NCI-H146 (cell line): ENCODE measurements around the gene PKP4.
"Not testable (repeated sequence)": the region's sequence is repeated elsewhere in the genome, so short reads cannot be mapped to it uniquely, and the experiment has no call there.

Experiments
- DNase-seq: peaks from one replicate; lab custom pipeline; 2025; lab: John Stamatoyannopoulos, UW

Gene PKP4

DNA sequence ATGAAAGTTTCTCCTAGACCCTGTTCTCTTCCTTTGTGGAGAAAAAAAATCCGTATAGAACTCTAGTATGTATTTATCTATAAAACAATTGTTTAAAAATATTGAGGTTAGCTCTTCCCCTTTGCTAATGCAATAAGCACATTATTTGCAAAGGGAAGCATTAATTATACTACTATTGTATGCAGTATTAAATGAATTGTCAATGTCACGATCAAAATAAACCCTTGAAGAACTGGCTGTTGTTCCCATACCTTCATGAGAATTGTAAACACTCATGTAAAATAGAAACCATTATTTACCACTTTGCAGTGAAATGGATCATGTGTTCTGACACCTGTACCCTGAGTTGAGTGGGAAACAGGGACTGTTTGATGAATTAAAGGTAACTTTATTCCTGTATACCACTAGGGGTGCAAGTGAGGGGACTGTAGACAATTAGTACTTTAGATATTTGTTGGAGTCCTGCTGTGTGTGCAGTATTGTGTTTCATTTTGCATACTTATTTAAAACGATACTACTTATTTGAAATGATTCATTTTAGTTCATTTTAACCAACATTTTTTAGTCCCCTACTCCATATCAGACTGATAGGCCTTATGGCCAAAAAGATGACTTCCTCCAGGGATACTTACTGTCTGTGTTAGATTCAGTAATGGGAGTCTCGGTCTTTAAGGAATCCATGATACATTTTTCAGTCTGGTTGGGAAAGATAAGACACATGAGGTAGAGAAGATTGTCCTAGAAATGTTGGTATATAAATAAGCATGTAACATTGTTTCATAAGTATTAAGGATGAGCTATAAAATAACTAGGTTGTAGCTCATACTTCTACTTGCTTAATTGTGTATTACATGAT, 7.9 kb downstream of the PKP4 start:
- DNase-seq = peak; percentile 32

DNA sequence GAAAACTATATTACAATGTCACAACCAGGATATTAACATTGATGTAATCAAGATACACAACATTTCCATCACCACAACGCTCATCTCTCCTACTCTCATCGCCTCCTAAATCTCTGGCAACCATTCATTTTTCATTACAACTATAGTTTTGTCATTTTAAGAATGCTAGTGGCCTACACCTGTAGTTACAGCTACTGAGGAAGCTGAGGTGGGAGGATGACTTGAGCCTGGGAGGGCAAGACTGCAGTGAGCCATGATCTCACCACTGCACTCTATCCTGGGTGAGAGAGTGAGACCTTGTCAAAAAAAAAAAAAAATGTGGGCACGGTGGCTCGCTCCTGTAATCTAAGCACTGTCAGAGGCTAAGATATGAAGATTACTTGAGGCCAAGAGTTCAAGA, 10.5 kb downstream of the PKP4 start:
- DNase-seq = no peak

DNA sequence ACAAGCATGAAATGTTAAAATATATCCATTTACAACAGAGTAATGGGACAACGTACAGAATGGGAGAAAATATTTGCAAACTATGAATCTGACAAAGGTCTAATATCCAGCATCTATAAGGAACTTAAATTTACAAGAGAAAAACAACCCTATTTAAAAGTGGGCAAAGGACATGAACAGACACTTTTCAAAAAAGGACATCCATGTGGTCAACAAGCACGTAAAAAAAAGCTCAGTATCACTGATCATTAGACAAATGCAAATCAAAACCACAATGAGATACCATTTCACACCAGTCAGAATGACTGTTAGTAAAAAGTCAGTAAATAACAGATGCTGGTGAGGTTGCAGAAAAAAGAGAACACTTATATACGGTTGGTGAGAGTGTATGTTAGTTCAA, 16.1 kb downstream of the PKP4 start:
- not testable (repeated sequence) for DNase-seq

DNA sequence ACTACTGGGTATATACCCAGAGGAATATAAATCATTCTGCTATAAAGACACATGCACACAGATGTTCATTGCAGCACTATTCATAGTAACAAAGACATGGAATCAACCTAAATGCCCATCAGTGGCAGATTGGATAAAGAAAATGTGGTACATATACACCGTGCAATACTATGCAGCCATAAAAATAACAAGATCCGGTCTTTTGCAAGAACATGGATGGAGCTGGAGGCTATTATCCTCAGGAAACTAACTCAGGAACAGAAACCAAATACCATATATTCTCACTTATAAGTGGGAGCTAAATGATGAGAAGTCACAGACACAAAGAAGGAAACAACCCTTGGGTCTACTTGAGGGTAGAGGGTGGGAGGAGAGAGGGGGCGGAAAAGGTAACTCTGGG, 16.5 kb downstream of the PKP4 start:
- not testable (repeated sequence) for DNase-seq

DNA sequence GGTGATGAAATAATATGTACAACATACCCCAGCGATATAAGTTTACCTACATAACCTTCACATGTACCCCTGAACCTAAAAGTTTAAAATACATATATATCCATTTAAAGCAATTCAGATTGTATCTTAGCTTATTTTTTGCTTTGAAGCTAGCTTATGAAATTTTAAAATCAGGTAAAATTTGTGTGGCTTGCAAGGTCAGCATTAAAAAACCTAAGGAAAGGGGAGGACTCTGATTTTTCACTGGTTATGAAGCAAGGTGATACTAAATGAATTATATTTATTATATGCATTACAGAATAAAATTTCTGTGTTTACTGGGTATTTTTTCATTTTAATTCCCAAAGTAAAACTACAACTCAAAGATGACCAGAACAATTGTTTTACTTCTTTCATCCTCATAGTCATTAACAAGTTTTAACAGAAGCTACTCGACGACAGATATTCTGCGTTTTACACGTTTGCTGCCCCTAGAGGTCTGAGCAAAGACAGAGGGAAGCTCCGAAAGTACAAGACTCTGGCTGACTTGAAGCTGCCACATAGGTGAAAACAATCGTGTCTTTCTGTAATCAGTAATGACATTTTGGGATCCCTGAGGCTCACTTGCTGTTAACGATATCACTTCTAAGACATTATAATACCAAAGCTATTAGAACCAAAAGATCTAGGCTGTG, 17.1 kb downstream of the PKP4 start:
- no peak for DNase-seq

DNA sequence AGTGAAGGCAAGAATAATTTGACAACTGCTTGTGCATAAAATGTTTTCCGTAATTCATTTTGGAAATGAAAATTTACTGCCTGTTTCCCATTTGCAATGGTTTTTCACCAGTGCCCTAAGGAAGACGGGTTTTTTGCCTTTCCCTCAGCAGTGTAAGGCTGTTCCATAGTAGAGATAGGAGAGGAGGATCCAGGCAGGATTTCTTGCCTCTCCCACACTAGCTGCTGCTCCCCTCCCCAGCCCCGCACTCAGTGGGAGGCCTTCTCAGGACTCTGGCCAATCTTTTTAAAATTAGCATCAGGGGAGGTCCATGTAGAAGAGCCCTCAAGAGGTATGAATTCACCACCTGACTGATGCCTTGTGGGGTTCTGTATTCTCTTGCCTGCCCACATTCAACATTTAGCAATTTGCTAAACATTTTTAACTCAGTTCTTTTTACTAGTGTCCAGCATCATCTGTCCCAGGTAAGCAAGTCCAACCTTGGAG, 17.8 kb downstream of the PKP4 start:
- not testable (repeated sequence) for DNase-seq

DNA sequence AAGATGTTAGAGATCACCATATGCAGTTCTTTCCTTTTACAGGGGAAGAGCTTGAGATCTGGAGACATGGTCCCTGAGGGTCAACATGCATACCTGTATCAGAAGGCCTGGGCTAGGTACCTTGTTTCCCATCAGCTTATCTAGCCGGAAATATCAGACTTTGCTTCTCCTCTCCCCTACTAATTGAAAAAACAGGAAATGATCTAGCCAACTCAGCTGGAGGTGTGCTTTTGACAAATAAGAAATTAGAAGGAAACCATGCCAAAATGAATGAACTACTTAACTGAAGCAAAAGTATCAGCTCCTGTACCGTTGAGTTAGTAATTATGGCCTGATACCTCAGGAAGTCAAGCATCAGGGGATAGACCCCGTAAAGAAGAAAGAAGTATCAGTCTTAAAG, 20.4 kb downstream of the PKP4 start:
- DNase-seq = peak; percentile 8

DNA sequence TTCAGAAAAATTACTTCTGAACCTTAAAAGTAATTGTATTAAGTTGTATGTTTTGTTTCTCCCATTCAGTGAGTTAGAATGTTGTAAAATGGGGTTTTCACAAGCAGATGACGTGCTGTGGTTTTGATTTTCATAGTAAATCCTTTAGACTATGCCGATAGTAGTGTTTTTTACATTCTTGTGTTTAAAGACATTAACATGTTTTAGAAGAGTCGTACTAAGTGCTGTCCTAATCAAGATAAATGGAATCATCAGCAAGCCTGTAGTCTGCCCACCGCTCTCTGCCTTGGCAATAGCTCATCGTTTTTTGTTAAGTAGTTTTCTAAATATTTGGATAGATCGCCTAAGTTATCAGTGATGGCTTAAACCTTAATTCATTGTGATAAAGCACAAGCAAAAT, 21.5 kb downstream of the PKP4 start:
- no peak for DNase-seq

DNA sequence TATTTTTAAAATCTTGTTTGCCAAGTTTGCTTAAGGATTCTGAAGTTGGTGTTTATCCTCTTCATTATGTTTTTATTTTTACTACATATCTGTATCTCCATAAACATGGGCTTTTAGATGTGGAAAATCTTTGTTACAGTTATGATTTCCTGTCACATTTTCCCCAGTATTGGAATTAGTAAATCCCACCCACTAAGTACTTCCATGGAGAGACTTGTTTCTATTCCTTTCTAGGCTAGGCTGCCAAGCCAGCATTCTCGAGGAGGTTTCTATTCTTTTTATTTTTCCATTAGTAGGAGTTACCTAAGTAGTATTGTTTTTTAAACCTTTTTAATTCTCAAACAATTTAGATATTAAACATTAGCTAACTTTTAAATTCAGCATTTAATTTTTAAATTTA, 22.1 kb downstream of the PKP4 start:
- DNase-seq = no peak

DNA sequence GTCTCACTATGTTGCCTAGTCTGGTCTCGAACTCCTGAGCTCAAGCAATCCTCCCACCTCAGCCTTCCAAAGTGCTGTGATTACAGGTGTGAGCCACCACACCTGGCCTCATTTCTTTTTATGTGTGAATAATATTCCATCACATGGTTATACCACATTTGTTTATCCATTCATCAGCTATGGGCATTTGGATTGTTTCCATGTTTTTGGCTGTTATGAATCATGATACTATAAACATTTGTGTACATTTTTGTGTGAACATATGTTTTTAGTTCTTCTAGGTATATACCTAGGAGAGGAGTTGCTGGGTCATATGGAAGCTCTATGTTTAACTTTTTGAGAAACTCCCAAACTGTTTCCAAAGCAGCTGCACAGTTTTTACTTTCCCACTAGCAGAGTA, 24.4 kb downstream of the PKP4 start:
- no peak for DNase-seq

DNA sequence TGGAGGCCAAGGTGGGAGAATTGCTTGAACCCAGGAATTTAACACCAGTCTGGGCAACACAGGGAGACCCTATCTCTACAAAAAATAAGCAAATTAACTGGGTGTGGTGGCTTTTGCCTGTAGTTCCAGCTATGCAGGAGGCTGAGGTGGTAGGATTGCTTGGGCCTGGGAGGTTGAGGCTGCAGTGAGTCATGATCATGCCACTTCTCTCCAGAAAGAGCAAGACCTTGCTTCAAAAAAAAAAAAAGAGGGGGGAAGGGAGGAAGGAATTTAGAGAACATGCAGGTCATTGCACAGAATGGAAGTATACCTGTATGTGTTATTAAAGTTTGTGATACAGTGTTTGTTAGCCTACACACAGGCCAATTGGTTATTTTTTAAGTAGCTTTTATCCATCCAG, 25.8 kb downstream of the PKP4 start:
- DNase-seq = no peak

DNA sequence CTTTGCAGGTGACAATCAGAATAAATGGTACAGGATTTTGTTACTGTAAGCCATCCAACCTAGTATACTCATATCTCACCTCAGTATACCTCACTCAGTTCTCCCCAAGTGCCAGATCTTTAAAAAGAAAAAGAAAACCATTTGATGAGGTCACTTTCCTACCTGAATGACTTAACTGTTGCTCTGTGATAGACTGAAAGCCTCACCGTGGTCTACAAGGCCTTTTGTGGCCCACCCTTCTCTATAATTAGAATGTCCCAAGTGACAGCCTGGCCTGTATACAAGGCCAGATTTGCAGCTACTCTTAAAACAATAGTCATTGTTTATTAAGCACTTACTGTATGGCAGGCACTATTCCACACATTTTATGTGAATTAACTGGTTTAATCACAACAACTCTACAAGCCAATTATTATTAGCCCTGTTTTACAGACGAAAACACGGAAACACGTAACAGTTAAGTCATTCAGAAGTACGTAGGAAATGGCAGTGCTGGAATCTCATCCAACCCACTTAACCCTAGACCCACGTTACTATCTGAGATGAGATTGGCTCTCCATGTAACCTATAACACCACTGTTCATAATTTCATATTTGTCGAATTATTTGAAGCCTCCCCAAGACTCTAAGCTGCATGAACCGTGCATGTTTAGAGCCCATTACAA, 28.3 kb downstream of the PKP4 start:
- DNase-seq = no peak

DNA sequence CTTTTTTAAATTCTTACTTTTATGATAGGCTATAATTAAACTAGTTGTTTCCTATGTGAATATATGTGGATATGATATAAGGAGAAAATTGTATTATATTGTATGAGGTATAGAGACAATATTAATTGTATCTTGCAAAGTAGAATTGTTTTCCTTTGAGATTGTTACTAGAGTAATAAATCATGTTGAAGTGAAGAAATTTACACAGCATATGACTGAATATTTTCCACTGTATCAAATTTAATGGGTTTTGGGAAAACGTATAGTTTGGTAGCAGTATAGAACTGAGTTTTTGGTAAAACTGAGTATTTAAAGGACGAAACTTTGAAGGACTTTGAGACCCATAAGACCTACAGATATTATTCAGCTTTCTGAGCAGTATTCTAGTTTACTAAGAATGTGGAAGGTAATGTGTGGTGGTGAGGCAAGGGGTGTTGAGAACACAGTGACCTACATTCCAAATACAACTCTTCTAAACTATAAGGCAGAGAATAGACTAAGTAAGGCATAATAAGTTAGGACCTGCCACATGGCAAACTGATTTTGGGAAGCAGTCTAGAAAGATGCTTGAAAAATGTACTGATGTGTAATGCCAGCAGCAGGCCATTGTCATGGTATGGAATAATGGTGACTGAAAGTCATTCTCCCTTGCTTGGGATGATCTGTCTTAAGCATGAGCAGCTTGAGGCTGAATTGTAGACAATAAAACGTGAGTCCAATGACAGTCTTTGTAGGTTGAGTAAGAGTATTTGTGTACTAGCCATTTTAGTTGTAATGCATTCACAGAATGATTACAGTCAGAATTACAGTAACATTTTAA, 29.6 kb downstream of the PKP4 start:
- no peak for DNase-seq

DNA sequence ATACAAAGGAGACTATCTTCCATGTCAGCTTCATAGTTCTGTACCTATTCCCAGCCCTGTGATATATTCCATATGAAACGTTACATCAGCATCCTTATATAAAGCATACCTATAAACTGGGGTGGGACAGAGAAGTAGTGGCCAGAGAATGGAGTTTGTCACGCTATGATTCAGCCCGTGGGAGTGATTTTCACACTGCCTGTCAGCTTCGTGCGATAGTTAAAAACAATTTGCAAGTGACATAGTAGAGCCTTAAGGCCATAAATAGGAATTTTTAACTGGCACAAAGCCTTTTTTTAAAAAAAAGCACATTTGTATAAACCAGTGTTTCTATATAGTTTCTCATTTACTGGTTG, 30.2 kb downstream of the PKP4 start:
- no peak for DNase-seq

DNA sequence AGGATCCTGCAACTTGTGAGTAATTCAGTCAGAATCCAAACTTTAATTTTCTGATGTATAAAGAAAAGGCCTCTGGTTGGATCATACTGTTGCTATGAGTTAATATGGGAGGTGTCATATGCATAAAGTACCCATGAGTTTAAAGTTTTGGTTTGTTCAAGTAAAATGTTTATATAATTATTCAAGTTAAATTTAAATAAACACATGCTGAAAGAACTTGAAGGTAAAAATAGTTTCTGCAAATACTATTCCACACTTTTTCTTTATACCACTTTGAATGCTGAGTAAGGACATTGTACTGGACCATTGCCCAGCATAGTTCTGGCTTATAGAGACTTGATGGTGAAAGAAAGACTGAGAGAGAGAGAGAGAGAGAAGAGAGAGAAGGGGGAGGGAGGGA, 30.7 kb downstream of the PKP4 start:
- no peak for DNase-seq

DNA sequence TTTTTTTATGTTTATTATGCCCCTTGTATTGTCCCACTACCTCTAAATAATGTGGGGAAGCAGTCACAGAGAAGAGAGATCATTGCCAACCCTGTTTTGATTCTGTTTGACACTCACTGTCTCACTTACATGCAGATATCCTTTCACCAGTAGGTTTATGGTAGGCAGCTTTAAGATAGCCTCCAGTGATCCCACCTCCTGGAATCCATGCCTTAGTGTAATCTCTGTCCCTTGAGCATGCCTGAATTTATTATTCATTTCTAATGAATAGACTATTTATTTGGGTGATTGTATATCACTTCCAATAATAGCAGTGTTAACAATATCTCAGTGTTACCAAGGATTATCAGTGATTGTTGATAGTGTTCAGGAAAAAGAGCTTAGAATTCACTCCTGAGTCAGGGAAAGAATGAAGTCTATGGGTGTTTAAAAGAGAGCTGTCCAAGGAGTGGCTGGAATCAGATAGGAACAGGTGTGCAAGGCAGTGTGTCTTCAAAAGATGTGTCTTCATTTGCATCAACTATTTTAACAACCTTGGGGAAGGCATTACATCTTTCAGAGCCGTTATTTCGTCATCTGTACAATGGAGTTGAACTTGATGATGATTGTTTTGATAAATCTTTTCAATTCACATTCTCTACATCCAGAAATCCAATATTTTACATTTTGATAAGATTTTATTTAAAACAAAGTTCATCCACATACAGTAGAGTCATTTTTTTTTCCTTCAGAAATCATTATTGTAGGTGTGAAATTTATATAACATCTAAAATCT, 31.9 kb downstream of the PKP4 start:
- DNase-seq = no peak

DNA sequence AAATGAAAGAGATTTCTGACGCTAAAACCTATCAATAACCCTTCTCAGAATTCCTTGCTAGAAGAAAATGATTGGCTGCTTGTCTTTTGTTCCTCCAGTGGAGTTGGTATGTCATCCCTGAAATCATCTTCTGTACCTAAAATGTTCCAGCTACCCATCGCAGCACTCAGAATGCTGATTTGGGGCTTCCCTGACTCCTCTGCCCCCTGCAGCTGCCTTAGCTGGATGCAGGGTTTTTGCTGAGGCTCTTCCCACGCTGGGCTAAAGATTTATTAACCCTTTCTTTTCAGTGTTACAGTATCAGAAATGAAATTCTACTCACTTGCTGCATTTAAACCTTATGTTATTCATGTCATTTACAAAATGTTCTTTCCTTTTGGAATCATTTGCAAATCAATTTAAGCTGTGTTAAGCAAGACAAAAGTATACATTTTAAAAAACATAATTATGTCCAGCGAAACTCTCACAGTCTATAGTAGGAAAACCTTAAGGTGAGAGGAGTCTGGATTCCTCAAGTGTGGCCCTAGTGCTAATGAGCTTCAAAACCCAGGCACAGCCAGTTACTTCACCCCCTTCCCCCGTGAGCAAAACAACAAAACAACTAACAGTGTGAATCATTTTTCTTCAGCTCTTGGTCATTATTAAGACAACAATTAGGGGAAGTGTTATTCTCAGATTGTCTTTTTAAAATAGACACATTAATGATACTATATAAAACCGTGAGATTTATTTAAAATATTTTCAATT, 32.8 kb downstream of the PKP4 start:
- DNase-seq = no peak

DNA sequence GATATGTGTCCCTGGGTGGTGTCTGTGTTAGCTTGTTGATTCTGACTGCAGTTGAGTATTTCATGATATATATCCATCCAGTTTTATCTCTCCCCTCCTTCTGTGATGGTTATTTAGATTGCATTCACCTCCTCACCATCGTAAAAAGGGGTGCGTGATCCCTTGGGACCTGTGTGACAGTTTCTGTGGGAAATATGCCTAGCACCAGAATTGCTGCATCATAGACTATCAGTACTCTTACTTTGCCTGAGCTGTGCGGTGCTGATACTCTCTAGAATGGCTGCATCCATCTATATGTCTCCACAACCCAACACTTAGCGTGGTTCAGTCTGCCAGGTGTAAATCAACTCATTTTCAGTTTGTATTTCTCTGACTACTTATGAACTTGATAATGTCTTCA, 34.3 kb downstream of the PKP4 start:
- no peak for DNase-seq

DNA sequence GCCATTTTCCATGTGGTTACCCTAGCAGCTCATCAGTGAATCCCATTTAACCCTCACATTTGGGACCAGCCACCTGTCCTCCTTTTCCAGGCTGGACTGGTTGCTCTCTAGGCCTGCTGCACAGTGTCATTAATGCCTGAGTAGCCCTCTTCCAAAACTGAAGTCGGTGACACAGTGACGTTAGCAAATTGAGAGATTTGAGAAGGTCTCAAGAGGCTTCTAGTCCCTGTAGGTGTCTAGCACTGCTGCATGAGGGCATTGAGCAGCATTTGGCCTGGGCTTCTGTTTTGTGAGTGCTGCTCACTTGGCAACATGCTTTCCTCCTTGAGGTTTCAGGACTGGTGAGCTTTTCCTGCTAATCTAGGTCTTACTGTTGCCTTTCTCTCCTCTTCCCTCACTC, 36.7 kb downstream of the PKP4 start:
- DNase-seq = no peak

DNA sequence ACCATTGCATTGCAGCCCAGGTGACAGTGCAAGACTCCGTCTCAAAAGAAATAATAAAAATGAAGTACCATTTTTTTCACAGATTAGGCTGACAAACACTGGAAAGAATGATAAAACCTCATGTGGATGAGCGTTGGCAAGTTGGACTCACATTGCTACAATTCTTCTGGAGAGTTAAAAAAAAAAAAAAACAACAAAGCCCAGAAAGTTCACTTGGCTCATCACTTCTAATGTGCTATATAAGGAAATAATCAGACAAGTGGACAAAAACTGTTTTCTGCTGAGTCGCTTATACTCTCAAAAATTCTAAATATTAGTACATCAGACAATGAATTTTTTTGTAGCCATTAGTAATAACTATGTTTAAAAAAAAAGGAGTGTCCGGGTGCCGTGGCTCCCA, 38.4 kb downstream of the PKP4 start:
- DNase-seq = no peak

DNA sequence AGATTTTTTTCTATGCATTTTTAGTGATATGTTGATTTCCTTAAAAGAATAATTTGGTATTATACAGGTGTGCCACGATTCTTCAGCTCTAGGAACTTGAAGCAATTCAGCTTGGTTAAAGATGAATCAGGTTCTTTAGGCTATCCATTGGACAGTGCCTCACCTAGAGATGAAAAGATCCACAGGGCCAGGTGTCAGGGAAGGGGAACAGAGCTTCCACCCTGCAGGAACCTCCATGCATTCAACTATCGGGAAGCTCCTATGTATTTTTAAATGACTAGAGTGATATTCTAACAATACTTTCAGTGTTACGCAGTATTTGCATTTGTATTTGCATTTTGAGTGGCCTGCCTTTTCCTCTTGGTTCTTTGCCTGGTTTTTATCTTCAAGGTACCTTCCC, 40.2 kb downstream of the PKP4 start:
- no peak for DNase-seq
